Memory B cell (primary cell): ENCODE data around the gene DMBT1.

Experiments
- ATAC-seq: fragments of 150-1000 bp; cut with Tn5 transposase; 2 replicates; pipeline ENCODE4 v1.10.0; 2021; ENCODE audit warnings: low read depth, mild to moderate bottlenecking, moderate library complexity
- DNase-seq, 2 donors: peaks; one replicate each; pipeline ENCODE4 v3.0.0; 2022; ENCODE audit warnings: low spot score in 2 of 2
- H3K27ac Mint-ChIP-seq: one replicate; pipeline ENCODE4 v1.8.0; 2022; ENCODE audit warnings: mild to moderate bottlenecking, moderate library complexity, mixed read lengths
- H3K27me3 Mint-ChIP-seq: one replicate; pipeline ENCODE4 v1.8.0; 2022; ENCODE audit warnings: mixed read lengths
- H3K36me3 Mint-ChIP-seq: one replicate; pipeline ENCODE4 v1.8.0; 2022; ENCODE audit warnings: mild to moderate bottlenecking, mixed read lengths
- H3K4me1 Mint-ChIP-seq: one replicate; pipeline ENCODE4 v1.8.0; 2022; ENCODE audit warnings: mixed read lengths
- H3K4me3 Mint-ChIP-seq: one replicate; pipeline ENCODE4 v1.8.0; 2022; ENCODE audit warnings: mild to moderate bottlenecking, moderate library complexity, mixed read lengths
- H3K9me3 Mint-ChIP-seq: one replicate; pipeline ENCODE4 v1.8.0; 2022; ENCODE audit warnings: mixed read lengths

DMBT1 gene

GRCh38 chr10:122665946-122666345 is 105.4 kb downstream of the DMBT1 start:
- H3K4me3 Mint-ChIP-seq: no peak overlapping the region
- no peak overlapping the region for H3K27ac Mint-ChIP-seq
- no peak for DNase-seq
- no peaks in the 10 kb centered on the region for H3K36me3 Mint-ChIP-seq
- H3K27me3 Mint-ChIP-seq: peaks cover 6% of the 10 kb centered on the region
- H3K9me3 Mint-ChIP-seq: no peaks in the 10 kb centered on the region
- H3K4me1 Mint-ChIP-seq: no peaks in the 10 kb centered on the region
- no peak for ATAC-seq

- Mint-ChIP-seq H3K4me1 (no peaks in the 10 kb centered on the region), H3K9me3 (no peaks in the 10 kb centered on the region), H3K27ac (no peak overlapping the region), H3K27me3 (peaks cover 6% of the 10 kb centered on the region), H3K4me3 (no peak overlapping the region), H3K36me3 (no peaks in the 10 kb centered on the region)
- DNase-seq (no peak), ATAC-seq (no peak)
Observed at GRCh38 chr10:122669045-122669444, 108.5 kb downstream of the DMBT1 start.

GRCh38 chr10:122669842-122670241 is 109.3 kb downstream of the DMBT1 start:
- H3K9me3 Mint-ChIP-seq: no peaks in the 10 kb centered on the region
- H3K36me3 Mint-ChIP-seq: no peaks in the 10 kb centered on the region
- DNase-seq (no peak), ATAC-seq (no peak)
- H3K4me1 Mint-ChIP-seq: no peaks in the 10 kb centered on the region
- no peak overlapping the region for H3K4me3 Mint-ChIP-seq
- peaks cover 6% of the 10 kb centered on the region for H3K27me3 Mint-ChIP-seq
- no peak overlapping the region for H3K27ac Mint-ChIP-seq

GRCh38 chr10:122671355-122671754 is 110.8 kb downstream of the DMBT1 start:
- no peaks in the 10 kb centered on the region for H3K36me3 Mint-ChIP-seq
- no peak overlapping the region for H3K4me3 Mint-ChIP-seq
- H3K9me3 Mint-ChIP-seq: no peaks in the 10 kb centered on the region
- no peak for DNase-seq
- no peak for ATAC-seq
- H3K27ac Mint-ChIP-seq: no peak overlapping the region
- H3K27me3 Mint-ChIP-seq: peaks cover 4% of the 10 kb centered on the region
- H3K4me1 Mint-ChIP-seq: no peaks in the 10 kb centered on the region

GRCh38 chr10:122672655-122673054 is 112.1 kb downstream of the DMBT1 start:
- no peaks in the 10 kb centered on the region for H3K36me3 Mint-ChIP-seq
- ATAC-seq (no peak), DNase-seq (no peak)
- H3K27ac Mint-ChIP-seq: no peak overlapping the region
- H3K27me3 Mint-ChIP-seq: peaks cover 8% of the 10 kb centered on the region
- H3K4me3 Mint-ChIP-seq: no peak overlapping the region
- no peaks in the 10 kb centered on the region for H3K4me1 Mint-ChIP-seq
- no peaks in the 10 kb centered on the region for H3K9me3 Mint-ChIP-seq

GRCh38 chr10:122673269-122673668 is 112.7 kb downstream of the DMBT1 start:
- Mint-ChIP-seq H3K9me3 (no peaks in the 10 kb centered on the region), H3K4me1 (no peaks in the 10 kb centered on the region), H3K27ac (no peak overlapping the region), H3K4me3 (no peak overlapping the region), H3K27me3 (peaks cover 8% of the 10 kb centered on the region), H3K36me3 (no peaks in the 10 kb centered on the region)
- DNase-seq (no peak), ATAC-seq (no peak)

- DNase-seq: no peak
- ATAC-seq: no peak
- Mint-ChIP-seq H3K27ac (no peak overlapping the region), H3K27me3 (peaks cover 8% of the 10 kb centered on the region), H3K4me1 (no peaks in the 10 kb centered on the region), H3K36me3 (no peaks in the 10 kb centered on the region), H3K9me3 (no peaks in the 10 kb centered on the region), H3K4me3 (no peak overlapping the region)
Observed at GRCh38 chr10:122673731-122674130, 113.2 kb downstream of the DMBT1 start.

GRCh38 chr10:122674781-122675180 is 114.2 kb downstream of the DMBT1 start:
- ATAC-seq: no peak
- no peaks in the 10 kb centered on the region for H3K4me1 Mint-ChIP-seq

GRCh38 chr10:122675278-122675677 is 114.7 kb downstream of the DMBT1 start:
- Mint-ChIP-seq H3K27ac (no peak overlapping the region), H3K4me1 (no peaks in the 10 kb centered on the region), H3K4me3 (no peak overlapping the region), H3K9me3 (no peaks in the 10 kb centered on the region), H3K27me3 (peaks cover 8% of the 10 kb centered on the region), H3K36me3 (no peaks in the 10 kb centered on the region)
- ATAC-seq (no peak), DNase-seq (no peak)

More at GRCh38 chr10:122674781-122675180, 114.2 kb downstream of the DMBT1 start:
- Mint-ChIP-seq H3K4me3 (no peak overlapping the region), H3K27ac (no peak overlapping the region), H3K36me3 (no peaks in the 10 kb centered on the region), H3K27me3 (peaks cover 8% of the 10 kb centered on the region), H3K9me3 (no peaks in the 10 kb centered on the region)
- no peak for DNase-seq

- no peak for ATAC-seq
- Mint-ChIP-seq H3K4me1 (no peaks in the 10 kb centered on the region), H3K4me3 (no peak overlapping the region), H3K27ac (no peak overlapping the region), H3K27me3 (peaks cover 8% of the 10 kb centered on the region), H3K9me3 (no peaks in the 10 kb centered on the region), H3K36me3 (no peaks in the 10 kb centered on the region)
- no peak for DNase-seq
Observed at GRCh38 chr10:122678266-122678665, 117.7 kb downstream of the DMBT1 start.

- ATAC-seq (no peak), DNase-seq (no peak)
- H3K4me3 Mint-ChIP-seq: no peak overlapping the region
- H3K9me3 Mint-ChIP-seq: no peaks in the 10 kb centered on the region
- H3K27me3 Mint-ChIP-seq: peaks cover 9% of the 10 kb centered on the region
- no peaks in the 10 kb centered on the region for H3K36me3 Mint-ChIP-seq
- H3K4me1 Mint-ChIP-seq: no peaks in the 10 kb centered on the region
- H3K27ac Mint-ChIP-seq: no peak overlapping the region
Observed at GRCh38 chr10:122682522-122682921, 122.0 kb downstream of the DMBT1 start.

GRCh38 chr10:122688293-122688989 is 127.9 kb downstream of the DMBT1 start:
- Mint-ChIP-seq H3K36me3 (no peaks in the 10 kb centered on the region), H3K4me3 (no peak overlapping the region)

GRCh38 chr10:122689146-122689820 is 128.7 kb downstream of the DMBT1 start:
- no peaks in the 10 kb centered on the region for H3K9me3 Mint-ChIP-seq
- peaks cover 17% of the 10 kb centered on the region for H3K27me3 Mint-ChIP-seq
- no peak overlapping the region for H3K4me3 Mint-ChIP-seq
- no peaks in the 10 kb centered on the region for H3K36me3 Mint-ChIP-seq
- DNase-seq: no peak
- no peak for ATAC-seq
- no peaks in the 10 kb centered on the region for H3K4me1 Mint-ChIP-seq
- H3K27ac Mint-ChIP-seq: no peak overlapping the region

More at GRCh38 chr10:122688293-122688989, 127.9 kb downstream of the DMBT1 start:
- ATAC-seq: no peak
- DNase-seq: no peak
- Mint-ChIP-seq H3K27me3 (peaks cover 17% of the 10 kb centered on the region), H3K27ac (no peak overlapping the region), H3K9me3 (no peaks in the 10 kb centered on the region), H3K4me1 (no peaks in the 10 kb centered on the region)

GRCh38 chr10:122692744-122693143 is 132.2 kb downstream of the DMBT1 start:
- no peak for DNase-seq
- Mint-ChIP-seq H3K36me3 (no peaks in the 10 kb centered on the region), H3K9me3 (no peaks in the 10 kb centered on the region), H3K4me3 (no peak overlapping the region), H3K27ac (no peak overlapping the region), H3K27me3 (peaks cover 8% of the 10 kb centered on the region), H3K4me1 (no peaks in the 10 kb centered on the region)
- ATAC-seq: no peak
